ENCODE results near the gene ANKS6.

GRCh38 chr9:98692392-98692791 lies 104.0 kb downstream of the ANKS6 start:
- no peak for TF ChIP-seq CBFB (CRISPR knock-in tag; IDR thresholded peaks at IDR 0.05)
- no peak for TF ChIP-seq SOX6 (IDR thresholded peaks at IDR 0.05)
- TF ChIP-seq RAD21 (CRISPR knock-in tag; conservative IDR thresholded peaks at IDR 0.05 in 1 of 2, IDR thresholded peaks at IDR 0.05 in 1 of 2), result no peak
- TF ChIP-seq CREBBP (IDR thresholded peaks at IDR 0.05; ENCODE audit: low read depth, low read length), result no peak
- TF ChIP-seq CTCF (IDR thresholded peaks at IDR 0.05 in 2 of 3, conservative IDR thresholded peaks at IDR 0.05 in 1 of 3; ENCODE audit: insufficient read depth in 2 of 3, low read depth in 1 of 3, low read length in 3 of 3), result no peak
- no peak for TF ChIP-seq ZFP1 (CRISPR knock-in tag; IDR thresholded peaks at IDR 0.05)
- no peak for TF ChIP-seq POLR2A (conservative IDR thresholded peaks at IDR 0.05)
- no peak for TF ChIP-seq TSHZ1 (CRISPR knock-in tag; IDR thresholded peaks at IDR 0.05)
- no peak for TF ChIP-seq SP1 (CRISPR knock-in tag; IDR thresholded peaks at IDR 0.05)
- no peak for TF ChIP-seq CREB1 (IDR thresholded peaks at IDR 0.05)
- no peak for TF ChIP-seq CREB1 (CRISPR knock-in tag; IDR thresholded peaks at IDR 0.05)
- no peak for TF ChIP-seq MIER1 (IDR thresholded peaks at IDR 0.05; ENCODE audit: low read depth)
- TF ChIP-seq KLF13 (tag; IDR thresholded peaks at IDR 0.05; ENCODE audit: borderline replicate concordance, low read depth), result no peak
- no peak for TF ChIP-seq KDM1A (IDR thresholded peaks at IDR 0.05)

Measured in K562 (cell line).